ENCODE data around the gene SLC16A13.

The SLC16A13 gene

DNA sequence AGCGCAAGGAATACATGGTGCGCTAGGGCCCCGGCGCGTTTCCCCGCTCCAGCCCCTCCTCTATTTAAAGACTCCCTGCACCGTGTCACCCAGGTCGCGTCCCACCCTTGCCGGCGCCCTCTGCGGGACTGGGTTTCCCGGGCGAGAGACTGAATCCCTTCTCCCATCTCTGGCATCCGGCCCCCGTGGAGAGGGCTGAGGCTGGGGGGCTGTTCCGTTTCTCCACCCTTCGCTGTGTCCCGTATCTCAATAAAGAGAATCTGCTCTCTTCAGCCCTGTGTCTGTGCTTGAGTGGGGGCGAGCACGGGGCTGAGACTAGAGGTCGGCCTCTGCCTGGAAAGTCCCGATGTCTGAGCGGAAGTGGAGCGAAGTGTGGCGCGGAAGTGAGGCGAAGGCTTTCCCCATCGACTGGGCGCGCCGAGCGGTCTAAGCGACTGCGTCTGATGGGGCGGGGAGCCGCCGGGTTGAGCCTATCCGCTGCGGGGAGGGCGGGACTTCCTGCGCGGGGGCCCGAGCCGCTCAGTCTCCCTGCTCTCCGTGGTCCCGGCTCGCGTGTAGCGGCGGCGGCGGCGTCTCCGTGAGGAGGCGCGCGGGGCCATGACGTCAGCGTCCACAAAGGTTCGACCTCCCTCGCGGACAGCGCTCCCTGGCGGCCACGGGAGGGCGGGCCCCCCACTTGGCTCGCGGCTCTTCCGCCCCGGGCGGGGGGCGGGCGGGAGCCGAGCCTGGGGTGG lies 21.4 kb upstream of the SLC16A13 start:
- peak; percentile 84 for DNase-seq

DNA sequence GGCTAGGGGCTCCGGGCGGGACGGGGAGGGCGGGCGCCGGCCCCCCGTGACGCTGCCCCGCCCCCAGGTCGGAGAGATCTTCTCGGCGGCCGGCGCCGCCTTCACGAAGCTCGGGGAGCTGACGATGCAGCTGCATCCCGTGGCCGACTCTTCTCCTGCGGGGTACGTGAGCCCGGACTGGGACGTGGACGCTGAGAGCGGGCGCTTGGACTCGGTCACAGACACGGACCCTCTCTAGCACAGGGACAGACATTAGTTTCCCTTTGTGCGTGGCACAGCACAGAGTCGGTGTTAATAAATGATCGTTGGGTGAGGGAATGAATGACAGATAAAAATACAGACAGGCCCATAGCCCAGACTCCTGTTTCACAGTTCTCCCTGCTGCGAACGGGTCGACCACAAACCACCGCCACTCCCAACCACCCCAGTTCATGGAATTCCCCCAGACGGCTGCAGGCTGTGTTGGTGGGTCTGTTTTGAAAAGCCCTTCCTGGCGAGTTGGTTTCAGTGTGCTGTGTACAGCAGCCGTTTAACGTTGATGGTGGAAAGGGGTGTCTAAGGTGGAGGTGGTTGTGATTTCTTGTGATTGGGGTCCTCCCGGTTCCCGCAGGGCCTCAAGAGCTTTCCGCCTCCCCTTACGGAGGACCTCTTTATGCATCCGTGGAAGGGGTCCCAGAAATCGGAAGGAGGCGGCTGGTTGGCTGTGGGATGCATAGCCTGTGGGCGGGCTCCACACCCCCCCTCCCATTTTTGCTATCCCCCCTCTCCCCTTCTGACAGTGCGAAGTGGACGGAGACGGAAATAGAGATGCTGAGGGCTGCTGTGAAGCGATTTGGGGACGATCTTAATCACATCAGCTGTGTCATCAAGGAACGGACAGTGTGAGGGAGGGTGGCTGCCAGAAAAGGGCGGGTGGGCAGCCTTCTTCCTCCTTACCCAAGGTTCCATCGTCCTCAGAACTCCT lies 20.5 kb upstream of the SLC16A13 start:
- DNase-seq = no peak

DNA sequence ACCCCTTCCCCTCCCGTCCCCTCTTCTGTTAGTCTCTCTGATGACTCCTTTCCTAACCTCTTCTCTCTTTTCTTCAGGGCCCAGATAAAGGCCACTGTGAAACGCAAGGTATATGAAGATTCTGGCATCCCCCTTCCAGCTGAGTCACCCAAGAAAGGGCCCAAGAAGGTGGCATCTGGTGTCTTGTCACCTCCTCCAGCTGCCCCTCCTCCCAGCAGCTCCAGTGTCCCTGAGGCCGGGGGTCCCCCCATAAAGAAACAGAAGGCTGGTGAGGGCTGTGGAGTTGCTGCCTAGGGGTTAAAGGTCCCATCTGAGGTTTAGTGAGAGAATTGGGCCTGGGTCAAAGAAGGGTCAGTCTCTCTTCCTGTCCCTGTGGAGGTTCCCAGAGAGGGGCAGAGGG lies 19.4 kb upstream of the SLC16A13 start:
- no peak for DNase-seq

DNA sequence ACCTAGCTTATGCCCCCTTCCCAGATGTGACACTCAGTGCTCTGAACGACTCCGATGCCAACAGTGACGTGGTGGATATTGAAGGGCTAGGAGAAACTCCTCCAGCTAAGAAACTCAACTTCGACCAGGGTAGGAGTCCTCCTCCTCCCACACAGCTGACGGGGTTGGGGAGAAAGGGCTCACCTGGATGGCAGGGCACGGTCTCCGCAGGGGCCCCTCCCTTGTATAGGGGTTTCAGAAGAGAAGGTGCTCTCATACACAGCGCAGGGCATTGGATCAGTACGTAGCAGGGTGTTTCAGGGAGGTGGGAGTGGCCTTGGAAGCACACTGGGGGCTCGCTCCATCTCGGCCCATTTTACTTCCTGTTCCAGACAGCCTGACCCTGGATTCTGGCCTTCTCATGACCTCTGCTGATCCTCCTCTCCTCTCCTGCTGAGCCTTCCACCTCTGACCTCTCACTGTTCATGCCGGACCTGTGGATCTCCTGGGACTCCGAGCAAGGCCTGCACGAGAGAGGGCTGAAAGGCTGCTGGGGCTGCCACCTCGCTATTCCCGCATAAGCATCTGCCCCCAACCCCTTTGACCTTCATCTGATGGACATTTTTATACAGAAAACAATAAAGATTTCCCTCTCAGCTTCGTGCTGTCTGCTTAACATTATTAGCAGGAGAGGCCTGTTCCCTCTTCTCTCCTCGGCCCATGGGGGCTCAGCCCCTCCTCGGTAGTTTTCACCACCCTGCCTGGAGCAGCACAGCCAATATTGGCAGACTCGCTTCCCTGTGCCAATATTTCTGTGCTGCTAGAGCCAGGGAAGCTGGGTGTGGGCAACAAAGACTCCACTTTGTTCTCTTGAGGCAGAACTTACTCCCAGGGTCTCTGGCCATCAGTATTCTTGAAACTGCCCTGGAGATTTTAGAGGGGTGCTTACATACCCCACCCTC lies 18.7 kb upstream of the SLC16A13 start:
- DNase-seq = no peak

DNA sequence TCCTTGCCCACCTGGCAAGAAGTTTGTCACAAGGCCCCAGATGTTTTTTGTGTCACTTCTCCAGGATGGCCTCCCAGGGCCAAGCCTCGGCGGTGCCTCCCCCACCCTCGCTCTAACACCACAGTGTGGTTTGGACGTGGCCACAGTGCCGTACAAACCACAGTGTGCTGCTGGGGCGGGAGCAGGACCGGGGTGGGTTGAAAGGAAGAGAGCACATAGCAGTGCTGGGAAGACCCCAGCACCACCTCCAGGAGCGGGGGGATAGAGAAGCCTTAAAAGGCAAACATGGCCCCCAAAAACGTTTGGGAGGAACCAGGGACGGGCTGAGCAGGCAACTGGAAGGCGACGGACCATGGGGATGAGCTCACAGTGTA lies 18.0 kb upstream of the SLC16A13 start:
- no peak for DNase-seq

DNA sequence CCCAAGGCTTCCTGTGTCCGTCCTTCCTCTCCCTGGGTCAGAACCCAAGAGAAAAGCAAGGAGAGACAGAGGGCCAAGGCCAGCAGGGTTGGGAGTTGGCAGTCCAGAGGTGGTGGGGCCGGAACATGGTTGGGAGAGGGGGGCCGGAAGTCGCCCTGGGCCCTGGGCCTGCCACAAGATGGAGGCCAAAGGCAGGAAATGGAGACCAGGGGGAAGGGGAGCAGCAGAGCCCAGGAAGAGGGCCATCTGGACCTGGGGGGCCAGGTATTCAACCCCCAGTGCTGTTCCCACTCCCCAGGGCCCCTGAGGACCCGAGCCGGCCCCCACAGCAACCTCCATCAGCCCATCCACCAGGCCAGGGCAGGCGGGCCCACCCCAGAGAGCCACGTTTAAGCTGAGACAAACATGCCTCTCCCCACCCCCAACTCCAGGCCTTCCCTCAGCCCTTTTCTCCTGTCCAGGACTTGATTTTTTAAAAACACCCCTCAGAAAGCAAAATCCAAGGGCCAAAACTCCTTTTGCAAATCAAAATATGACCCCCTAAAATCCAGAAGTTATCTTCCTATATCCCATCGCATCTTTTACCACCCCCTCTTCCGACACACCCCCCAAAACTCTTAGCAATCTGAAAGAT lies 17.4 kb upstream of the SLC16A13 start:
- no peak for DNase-seq

DNA sequence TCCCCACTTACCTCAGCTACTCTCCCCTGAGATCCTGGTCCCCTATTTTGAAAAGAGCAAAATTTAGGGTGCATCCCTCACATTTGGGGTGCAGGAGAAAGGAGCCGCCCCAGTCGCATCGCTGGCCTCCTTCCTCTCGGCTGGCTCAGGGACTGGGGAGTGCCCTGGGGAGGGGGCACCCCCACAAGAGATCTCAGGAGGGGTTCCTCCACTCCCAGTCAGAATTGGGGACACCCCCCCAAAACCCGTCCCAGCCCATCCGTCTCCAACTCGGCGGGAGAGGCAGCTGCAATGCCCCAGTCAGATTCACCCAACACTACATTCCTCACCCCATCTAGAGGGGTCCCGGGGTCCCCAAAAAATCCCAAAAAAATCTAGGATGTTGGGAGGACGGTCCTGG lies 16.4 kb upstream of the SLC16A13 start:
- no peak for DNase-seq

DNA sequence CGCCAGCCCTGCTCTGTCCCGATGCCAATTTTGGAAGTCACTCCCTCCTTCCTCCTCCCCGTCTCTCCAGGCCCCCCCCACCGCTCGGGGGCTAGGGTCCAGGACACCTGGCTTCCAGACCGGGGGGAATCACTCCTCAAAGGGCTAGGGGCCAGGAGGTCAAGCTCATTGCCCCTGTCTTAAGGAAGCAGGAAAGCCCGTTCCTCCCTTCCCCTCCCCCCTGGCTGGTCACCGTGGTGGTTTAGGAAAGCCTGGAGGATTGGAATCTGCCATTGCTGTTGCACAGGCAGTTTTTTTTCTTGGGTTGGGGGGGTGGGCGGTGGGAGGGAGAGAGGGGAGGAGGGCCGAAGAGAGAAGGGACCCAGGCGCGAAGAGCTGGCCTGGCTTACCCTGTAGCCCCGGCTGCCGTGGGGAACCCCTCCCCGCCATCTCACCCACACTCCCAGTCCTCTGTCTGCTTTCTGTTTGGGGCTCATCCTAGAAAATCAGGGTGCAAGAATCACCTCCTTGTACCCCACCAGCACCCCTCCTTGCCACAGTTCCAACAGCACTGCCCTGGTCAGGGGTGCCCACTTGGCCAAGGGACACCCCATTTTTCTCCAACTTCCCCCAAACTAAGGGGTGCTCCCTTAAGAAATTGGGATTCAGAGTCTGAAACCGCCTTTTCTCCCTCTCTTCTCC lies 15.8 kb upstream of the SLC16A13 start:
- DNase-seq = peak; percentile 40

DNA sequence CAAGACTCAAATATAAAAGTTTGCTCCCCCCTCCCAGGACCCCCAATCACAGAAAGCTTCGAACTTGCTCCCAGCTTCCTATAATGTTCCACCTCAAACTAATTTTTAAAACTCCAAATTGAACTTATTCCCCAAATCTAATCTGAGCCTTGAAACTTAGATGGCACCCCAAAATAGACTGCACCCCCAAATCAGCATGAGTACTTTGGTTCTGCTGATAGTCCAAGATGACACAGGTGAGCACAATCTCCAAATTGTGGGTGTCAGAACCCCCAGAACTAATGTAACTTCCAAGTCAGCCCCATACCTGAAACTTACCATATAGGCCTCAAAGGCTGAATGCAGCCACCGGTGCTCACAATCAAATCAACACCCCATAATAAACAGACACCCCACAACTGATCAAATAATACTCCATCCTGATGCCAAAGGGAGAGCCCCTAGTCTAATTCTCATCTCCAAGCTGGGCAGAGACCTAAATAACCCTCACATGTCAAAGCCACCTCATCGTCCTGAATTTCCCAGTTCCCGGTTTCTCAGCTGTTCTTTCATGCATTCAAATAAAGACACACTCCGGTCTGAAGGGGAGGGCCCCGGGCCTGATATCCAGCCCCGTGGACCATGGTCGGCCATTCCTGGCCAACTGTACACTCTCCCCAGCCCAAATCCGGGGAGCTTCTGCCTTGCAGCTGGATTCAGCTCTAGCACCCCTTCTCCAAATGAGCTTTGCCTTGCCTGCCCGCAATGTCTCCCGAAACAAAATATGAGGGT lies 14.7 kb upstream of the SLC16A13 start:
- DNase-seq = no peak

DNA sequence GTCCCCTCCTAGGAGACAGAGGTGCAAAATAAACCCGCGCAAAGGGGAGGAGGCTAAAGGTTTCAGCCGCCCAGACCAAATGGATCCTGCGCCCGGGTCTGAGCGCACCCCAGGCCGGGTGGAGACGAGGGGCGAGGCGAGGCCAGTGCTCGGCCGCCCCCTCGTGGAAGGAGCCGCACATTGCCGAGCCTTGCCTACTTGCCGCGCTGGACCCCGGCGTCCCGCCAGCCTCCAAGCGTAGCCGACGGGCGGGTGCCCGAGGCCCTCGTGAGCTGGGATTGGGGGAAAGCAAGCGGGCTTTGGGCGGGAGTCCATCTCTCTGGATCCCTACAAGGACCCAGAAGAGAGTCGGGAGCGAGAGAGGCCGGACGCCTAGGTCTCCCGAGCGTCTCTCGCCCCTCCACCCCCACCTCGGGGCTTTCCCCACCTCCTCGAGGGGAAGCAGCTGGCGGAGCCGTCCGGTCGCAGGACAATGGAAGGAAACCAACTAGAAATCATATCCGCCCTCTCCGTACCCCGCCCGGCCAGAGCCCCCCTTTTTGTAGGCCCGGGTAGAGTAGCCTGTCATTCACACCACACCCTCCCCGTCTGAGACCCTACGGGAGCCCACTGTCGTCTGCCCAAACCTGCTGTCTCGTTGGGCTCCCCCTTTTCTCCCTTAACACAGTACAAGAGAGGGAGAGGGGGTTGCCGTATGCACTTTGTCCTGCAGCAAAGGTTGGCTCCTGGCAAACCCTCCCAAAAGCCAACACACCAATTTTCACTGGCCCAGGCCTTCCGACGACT lies 13.6 kb upstream of the SLC16A13 start:
- DNase-seq = no peak

DNA sequence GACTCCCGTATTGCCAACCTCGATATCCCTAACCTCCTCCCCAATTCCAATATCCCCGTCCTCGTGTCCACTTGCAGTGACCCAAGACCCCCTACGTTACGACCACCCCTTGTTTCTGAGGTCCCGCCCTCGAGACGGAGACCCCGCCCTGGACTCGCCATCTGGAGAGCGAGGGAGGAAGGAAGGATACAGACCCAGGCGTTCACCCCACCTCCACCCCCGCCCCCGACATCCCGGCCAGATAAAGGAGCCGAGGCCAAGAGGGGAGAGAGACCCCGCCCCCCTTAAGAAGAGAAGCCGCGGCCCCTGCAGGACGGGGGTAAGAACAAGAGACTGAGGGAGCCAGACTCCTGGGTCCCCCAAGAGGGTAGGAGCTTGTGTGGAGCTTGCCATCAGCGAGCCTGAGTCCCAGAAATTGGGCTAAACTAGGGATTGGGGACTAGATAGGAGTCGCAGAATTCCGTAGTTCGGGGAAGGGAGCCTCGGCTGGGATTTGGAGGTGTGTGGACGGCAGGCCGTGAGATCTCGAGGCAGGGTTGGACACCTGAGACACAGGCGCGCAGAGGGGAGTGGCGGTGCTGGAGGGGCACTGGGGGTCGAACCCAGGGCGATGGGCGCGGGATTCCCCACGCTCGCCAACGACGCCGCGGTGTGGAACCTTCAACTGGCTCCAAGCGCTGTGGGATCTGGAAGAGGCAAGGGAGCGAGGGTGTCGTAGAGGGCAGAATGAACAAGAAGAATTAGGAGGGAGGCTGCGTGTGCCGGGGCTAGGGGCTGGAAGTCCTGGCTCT lies 12.8 kb upstream of the SLC16A13 start, which contains the start of gene BCL6B:
Gene BCL6B, plus strand, starts transcription at position 270 of the 791 bp plus-strand sequence. CDS start 622 bp downstream, outside the sequence.
- DNase-seq = no peak

DNA sequence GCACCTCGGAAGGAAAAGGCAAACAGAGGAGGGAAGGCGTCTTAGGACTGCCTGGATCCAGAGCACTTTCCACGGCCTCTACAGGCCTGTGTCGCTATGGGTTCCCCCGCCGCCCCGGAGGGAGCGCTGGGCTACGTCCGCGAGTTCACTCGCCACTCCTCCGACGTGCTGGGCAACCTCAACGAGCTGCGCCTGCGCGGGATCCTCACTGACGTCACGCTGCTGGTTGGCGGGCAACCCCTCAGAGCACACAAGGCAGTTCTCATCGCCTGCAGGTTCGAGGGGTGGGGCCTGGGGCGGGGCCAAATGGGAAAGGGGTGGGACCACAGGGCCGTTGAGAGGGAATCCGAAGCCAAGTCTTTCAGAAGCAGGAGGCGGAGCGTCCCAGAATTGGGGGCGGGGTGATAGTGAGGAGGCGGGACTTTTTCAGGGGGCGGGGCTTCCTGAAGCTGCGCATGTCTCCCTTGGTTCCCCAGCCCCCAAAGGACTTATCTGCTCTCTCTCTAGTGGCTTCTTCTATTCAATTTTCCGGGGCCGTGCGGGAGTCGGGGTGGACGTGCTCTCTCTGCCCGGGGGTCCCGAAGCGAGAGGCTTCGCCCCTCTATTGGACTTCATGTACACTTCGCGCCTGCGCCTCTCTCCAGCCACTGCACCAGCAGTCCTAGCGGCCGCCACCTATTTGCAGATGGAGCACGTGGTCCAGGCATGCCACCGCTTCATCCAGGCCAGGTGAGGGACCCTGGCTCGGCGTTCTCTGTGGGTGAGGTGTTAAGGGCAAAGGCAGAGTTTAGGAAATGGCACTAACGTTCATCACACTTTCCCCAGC lies 12.0 kb upstream of the SLC16A13 start:
- DNase-seq = peak; percentile 60

DNA sequence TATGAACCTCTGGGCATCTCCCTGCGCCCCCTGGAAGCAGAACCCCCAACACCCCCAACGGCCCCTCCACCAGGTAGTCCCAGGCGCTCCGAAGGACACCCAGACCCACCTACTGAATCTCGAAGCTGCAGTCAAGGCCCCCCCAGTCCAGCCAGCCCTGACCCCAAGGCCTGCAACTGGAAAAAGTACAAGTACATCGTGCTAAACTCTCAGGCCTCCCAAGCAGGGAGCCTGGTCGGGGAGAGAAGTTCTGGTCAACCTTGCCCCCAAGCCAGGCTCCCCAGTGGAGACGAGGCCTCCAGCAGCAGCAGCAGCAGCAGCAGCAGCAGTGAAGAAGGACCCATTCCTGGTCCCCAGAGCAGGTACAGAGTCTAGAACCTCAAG lies 11.4 kb upstream of the SLC16A13 start:
- no peak for DNase-seq

DNA sequence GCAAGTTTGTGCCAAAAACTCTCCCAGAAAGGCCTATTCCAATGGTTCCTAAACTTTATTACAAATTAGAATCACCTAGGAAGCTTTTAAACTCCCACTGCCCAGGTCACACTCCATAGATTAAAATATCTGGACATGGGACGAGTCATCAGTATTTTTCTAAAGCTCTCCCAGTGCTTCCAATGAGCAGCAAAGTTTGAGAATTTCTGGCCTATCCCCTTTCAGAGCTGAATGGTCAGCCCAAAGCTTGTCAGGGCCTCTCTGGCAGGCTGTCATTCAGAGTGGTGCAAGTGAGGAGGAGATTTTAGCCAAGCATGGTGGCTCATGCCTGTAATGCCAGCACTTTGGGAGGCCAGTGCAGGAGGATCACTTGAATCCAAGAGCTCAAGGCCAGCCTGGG lies 10.6 kb upstream of the SLC16A13 start:
- no peak for DNase-seq

DNA sequence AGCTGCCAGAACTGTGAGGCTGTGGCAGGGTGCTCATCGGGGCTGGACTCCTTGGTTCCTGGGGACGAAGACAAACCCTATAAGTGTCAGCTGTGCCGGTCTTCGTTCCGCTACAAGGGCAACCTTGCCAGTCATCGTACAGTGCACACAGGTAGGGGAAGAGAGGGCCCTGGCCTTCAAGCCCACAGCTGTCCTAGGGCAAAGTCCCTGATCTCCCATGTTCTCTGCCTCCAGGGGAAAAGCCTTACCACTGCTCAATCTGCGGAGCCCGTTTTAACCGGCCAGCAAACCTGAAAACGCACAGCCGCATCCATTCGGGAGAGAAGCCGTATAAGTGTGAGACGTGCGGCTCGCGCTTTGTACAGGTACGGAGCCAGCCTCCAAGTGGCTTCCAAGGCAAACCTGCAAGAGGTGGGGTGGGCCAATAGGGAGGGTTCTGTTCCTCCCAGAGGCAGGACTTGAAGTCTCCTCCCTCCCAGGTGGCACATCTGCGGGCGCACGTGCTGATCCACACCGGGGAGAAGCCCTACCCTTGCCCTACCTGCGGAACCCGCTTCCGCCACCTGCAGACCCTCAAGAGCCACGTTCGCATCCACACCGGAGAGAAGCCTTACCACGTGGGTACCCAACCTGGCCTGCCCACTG lies 9.2 kb upstream of the SLC16A13 start:
- DNase-seq = no peak

DNA sequence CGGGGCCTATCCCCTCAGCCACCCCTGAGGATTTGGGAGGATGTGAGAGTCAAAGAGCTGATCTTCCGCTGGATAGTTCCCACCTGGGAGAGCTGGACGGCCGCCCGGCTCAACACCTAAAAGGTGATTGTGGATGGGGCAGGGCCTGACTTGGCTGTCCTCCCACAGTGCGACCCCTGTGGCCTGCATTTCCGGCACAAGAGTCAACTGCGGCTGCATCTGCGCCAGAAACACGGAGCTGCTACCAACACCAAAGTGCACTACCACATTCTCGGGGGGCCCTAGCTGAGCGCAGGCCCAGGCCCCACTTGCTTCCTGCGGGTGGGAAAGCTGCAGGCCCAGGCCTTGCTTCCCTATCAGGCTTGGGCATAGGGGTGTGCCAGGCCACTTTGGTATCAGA lies 8.5 kb upstream of the SLC16A13 start:
- DNase-seq = no peak

DNA sequence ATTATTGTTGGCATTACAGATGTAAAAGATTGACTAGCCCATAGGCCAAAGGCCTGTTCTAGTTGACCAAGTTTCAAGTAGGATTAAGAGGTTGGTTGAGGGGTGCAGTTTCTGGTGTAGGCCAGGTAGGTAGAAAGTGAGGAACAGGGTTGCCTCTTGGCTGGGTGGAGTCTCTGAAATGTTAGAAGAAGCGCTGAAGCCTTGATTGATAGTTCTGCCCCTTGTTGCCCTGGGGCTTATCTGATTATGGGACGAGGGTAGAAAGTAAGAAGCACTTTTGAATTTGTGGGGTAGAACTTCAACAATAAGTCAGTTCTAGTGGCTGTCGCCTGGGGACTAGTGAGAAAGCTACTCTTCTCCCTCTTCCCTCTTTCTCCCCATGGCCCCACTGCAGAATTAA lies 6.7 kb upstream of the SLC16A13 start:
- DNase-seq = no peak

DNA sequence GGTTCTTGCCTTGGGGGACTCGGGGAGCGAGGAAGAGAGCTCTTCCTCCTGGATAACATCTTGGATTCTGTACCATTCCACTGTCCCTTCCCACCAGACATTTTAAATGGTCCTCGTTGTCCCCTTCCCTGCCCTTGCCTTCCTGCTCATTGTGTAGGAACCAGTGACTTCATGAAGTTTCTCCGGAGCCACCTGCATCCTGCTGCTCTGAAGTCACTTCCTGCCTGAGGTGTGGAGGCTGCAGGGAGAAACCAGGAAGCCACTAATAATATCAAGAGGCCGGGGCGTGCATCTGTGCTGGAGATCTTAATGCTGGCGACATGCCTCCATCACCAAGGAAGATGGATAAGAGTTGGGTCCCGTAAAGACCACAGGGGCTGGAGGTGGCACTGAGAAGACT lies 6.2 kb upstream of the SLC16A13 start:
- DNase-seq = no peak

All from NCI-H2029 (cell line).